Esophagus (tissue), 2 donors: ENCODE data around the gene ZSWIM8. TPM values are rescaled to one million over a fixed set of nuclear protein-coding genes. Genes with fewer than 3 reads are reported as not detected.
"Not testable (repeated sequence)": the region's sequence is repeated elsewhere in the genome, so short reads cannot be mapped to it uniquely, and the experiment has no call there.

Source experiments
- H3K27ac ChIP-seq, 2 donors: one replicate each; pipeline ENCODE4 v1.5.1; 2013; ENCODE audit warnings: low read depth in 2 of 2, mild to moderate bottlenecking in 2 of 2, inconsistent platforms in 1 of 2, low read length in 1 of 2, moderate library complexity in 1 of 2
- H3K27me3 ChIP-seq, 2 donors: one replicate each; pipeline ENCODE4 v1.6.1; 2013; ENCODE audit warnings: low read length in 2 of 2, control low read depth in 1 of 2, mild to moderate bottlenecking in 1 of 2; ENCODE audit not compliant: insufficient read depth in 2 of 2, control insufficient read depth in 1 of 2
- H3K36me3 ChIP-seq, 2 donors: one replicate each; pipeline ENCODE4 v1.6.1; 2013; ENCODE audit warnings: low read length in 1 of 2; ENCODE audit not compliant: control insufficient read depth in 2 of 2, insufficient read depth in 2 of 2
- H3K4me1 ChIP-seq, 2 donors: one replicate each; pipeline ENCODE4 v1.6.1; 2013; ENCODE audit warnings: low read length in 1 of 2; ENCODE audit not compliant: control insufficient read depth in 2 of 2, insufficient read depth in 2 of 2
- H3K4me3 ChIP-seq, 2 donors: one replicate each; pipeline ENCODE4 v1.5.1; 2013; ENCODE audit warnings: low read length in 2 of 2, mild to moderate bottlenecking in 2 of 2, low read depth in 1 of 2, moderate library complexity in 1 of 2
- H3K9me3 ChIP-seq, 2 donors: one replicate each; pipeline ENCODE4 v1.6.1; 2013; ENCODE audit warnings: mild to moderate bottlenecking in 2 of 2, low read depth in 1 of 2, low read length in 1 of 2, moderate library complexity in 1 of 2; ENCODE audit not compliant: control insufficient read depth in 2 of 2, insufficient read depth in 1 of 2
- WGBS, 2 donors: extraction: QIAGEN DNeasy Blood & Tissue Kit; methylation state at CpG; one replicate each; pipeline ENCODE4 v1.1.7; 2013; 5-methylcytosine and 5-hydroxymethylcytosine counted together
- polyA plus RNA-seq, 2 donors: library from polyadenylated mRNA; stranded (reverse); fragments of 200-250 nt; gene quantifications; one replicate each; pipeline ENCODE4 v1.2.3, GENCODE V29; 2013
- donor health status: healthy with polysubstance abuse.
- donor health status: Bipolar disorder and iron deficiency.

ZSWIM8 gene
- polyA plus RNA-seq, 2 donors, result 109 to 156 TPM

DNA sequence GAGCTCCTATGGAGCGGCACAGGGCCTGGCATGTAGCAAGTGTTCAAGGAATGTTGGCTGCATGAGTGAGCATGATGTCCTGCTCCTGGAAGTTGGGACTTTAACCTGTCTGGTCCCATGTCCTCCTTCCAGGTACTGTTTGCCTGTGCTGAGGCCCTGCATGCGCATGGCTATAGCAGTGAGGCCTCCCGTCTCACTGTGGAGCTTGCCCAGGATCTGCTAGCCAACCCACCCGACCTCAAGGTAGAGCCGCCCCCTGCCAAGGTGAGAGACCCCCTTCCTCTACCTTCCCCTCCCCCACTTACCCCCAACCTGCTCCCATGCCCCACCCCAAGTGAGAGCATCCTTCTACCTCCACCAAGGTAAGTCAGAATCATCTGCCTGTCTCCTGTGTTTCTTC, 8.1 kb downstream of the ZSWIM8 start:
- WGBS, 2 donors, result 88 to 91% methylated on average over 5 of the region's 5 CpGs
- Histone ChIP-seq H3K27ac (no peak overlapping the region), H3K36me3 (peaks cover 55 to 79% of the 10 kb centered on the region in 2 donors), H3K27me3 (no peaks in the 10 kb centered on the region), H3K4me1 (peaks cover 0 to 1% of the 10 kb centered on the region in 2 donors), H3K9me3 (no peaks in the 10 kb centered on the region), H3K4me3 (no peak overlapping the region)

DNA sequence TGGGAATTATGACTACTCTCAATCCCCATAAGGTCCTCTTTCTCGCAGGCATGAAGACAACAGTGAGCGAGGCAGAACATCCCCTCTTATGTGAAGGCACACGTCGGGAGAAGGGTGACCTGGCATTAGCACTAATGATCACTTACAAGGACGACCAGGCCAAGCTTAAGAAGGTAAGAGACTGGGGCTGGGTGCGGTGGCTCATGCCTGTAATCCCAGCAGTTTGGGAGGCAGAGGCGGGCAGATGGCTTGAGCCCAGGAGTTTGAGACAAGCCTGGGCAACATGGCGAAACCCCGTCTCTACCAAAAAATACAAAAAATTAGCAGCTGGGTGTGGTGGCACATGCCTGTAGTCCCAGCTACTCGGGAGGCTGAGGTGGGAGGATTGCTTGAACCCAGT, 10.1 kb downstream of the ZSWIM8 start:
- H3K4me3 ChIP-seq, H3K27ac ChIP-seq, H3K4me1 ChIP-seq, H3K27me3 ChIP-seq, H3K9me3 ChIP-seq: not testable (repeated sequence)
- 87 to 88% methylated on average over 10 of the region's 10 CpGs for WGBS, 2 donors
- H3K36me3 ChIP-seq, result peaks cover 45 to 80% of the 10 kb centered on the region in 2 donors

DNA sequence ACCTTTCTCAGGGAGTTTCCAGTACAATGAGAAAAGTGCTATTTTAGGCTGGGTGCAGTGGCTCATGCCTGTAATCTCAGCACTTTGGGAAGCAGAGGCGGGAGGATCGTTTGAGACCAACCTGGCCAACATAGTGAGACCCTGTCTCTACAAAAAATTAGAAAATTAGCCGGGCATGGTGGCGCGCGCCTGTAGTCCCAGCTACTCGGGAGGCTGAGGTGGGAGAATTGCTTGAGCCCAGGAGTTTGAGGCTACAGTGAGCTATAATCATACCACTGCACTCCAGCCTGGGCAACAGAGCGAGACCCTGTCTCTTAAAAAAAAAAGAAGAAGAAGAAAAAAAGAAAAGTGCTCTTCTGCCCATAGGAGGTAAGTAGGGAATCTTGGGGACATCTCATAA, 10.6 kb downstream of the ZSWIM8 start:
- not testable (repeated sequence) for H3K27me3 ChIP-seq, H3K4me1 ChIP-seq, H3K27ac ChIP-seq, H3K9me3 ChIP-seq, H3K4me3 ChIP-seq
- peaks cover 47 to 79% of the 10 kb centered on the region in 2 donors for H3K36me3 ChIP-seq
- WGBS, 2 donors, result 97 to 98% methylated on average over 8 of the region's 8 CpGs

DNA sequence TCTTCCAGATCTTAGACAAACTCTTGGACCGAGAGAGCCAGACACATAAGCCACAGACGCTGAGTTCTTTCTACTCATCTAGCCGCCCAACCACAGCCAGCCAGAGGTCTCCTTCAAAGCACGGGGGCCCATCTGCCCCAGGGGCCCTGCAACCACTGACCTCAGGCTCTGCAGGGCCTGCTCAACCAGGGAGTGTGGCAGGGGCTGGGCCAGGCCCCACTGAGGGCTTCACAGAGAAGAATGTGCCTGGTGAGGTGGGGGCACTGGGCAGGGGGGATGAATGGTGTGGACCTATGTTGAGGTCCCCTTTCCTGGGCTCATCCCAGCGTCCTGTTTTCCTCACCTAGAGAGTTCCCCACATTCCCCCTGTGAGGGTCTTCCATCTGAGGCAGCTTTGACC, 11.4 kb downstream of the ZSWIM8 start:
- H3K27me3 ChIP-seq, result no peaks in the 10 kb centered on the region
- H3K9me3 ChIP-seq, result no peaks in the 10 kb centered on the region
- no peak overlapping the region for H3K4me3 ChIP-seq
- H3K36me3 ChIP-seq, result peaks cover 45 to 77% of the 10 kb centered on the region in 2 donors
- H3K27ac ChIP-seq, result no peak overlapping the region
- peaks cover 2 to 3% of the 10 kb centered on the region in 2 donors for H3K4me1 ChIP-seq
- 76 to 87% methylated on average over 5 of the region's 5 CpGs for WGBS, 2 donors

DNA sequence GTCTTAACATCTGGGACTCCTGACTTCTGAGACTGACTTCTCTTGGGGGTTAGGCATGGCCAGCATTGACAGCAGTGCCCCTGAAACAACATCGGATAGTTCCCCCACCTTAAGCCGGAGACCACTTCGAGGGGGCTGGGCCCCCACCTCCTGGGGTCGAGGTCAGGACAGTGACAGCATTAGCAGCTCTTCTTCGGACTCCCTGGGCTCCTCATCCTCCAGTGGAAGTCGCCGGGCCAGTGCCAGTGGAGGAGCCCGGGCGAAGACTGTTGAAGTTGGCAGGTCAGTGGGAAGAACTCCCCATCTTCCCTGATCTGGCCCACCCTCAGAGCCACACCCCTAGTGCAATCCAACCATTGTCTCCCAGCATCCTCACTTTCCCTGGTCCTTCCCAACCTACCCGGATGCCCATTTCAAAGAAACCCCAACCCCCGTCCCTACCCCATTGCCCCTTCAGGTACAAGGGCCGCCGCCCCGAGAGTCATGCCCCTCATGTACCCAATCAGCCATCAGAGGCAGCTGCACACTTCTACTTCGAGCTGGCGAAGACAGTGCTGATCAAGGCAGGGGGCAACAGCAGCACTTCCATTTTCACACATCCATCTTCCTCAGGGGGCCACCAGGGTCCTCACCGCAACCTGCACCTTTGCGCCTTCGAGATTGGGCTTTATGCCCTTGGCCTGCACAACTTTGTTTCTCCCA, 12.1 kb downstream of the ZSWIM8 start:
- Histone ChIP-seq H3K4me3 (no peak overlapping the region), H3K27me3 (no peaks in the 10 kb centered on the region), H3K27ac (no peak overlapping the region), H3K36me3 (peaks cover 38 to 76% of the 10 kb centered on the region in 2 donors), H3K9me3 (no peaks in the 10 kb centered on the region), H3K4me1 (peaks cover 2 to 3% of the 10 kb centered on the region in 2 donors)
- WGBS, 2 donors, result 87 to 92% methylated on average over 19 of the region's 19 CpGs

DNA sequence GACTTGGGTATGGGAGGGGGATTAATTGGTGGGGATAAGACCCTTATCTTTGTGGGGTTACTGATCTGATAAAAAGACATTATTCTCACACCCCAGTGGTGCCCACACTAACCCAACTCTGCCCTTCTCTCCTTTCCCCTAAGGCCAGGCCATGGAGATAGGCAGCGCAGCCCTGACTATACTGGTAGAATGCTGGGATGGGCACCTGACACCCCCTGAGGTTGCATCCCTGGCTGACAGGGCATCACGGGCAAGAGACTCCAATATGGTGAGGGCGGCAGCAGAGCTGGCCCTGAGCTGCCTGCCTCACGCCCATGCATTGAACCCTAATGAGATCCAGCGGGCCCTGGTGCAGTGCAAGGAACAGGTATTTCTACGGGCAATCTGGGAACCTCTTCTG, 12.7 kb downstream of the ZSWIM8 start:
- Histone ChIP-seq H3K4me3 (no peak overlapping the region), H3K4me1 (peaks cover 2 to 3% of the 10 kb centered on the region in 2 donors), H3K27ac (no peak overlapping the region), H3K27me3 (no peaks in the 10 kb centered on the region), H3K36me3 (peaks cover 34 to 75% of the 10 kb centered on the region in 2 donors), H3K9me3 (no peaks in the 10 kb centered on the region)
- 87 to 91% methylated on average over 6 of the region's 6 CpGs for WGBS, 2 donors

DNA sequence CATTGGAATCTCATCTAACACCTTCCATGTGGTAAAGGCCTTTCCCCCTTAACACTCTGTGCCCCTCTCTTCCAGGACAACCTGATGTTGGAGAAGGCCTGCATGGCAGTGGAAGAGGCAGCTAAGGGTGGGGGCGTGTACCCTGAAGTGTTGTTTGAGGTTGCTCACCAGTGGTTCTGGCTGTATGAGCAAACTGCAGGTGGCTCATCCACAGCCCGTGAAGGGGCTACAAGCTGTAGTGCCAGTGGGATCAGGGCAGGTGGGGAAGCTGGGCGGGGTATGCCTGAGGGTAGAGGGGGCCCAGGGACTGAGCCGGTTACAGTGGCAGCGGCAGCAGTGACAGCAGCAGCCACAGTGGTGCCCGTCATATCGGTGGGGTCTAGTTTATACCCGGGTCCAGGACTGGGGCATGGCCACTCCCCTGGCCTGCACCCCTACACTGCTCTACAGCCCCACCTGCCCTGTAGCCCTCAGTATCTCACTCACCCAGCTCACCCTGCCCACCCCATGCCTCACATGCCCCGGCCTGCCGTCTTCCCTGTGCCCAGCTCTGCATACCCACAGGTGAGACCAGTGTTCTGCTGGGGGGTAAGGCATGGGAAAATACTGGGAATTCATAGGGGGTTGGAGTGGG, 13.6 kb downstream of the ZSWIM8 start:
- no peak overlapping the region for H3K27ac ChIP-seq
- H3K9me3 ChIP-seq, result no peaks in the 10 kb centered on the region
- H3K27me3 ChIP-seq, result no peaks in the 10 kb centered on the region
- WGBS, 2 donors, result 72 to 81% methylated on average over 8 to 10 of the region's 10 CpGs
- H3K36me3 ChIP-seq, result peaks cover 37 to 74% of the 10 kb centered on the region in 2 donors
- H3K4me3 ChIP-seq, result no peak overlapping the region
- H3K4me1 ChIP-seq, result peaks cover 2 to 3% of the 10 kb centered on the region in 2 donors

DNA sequence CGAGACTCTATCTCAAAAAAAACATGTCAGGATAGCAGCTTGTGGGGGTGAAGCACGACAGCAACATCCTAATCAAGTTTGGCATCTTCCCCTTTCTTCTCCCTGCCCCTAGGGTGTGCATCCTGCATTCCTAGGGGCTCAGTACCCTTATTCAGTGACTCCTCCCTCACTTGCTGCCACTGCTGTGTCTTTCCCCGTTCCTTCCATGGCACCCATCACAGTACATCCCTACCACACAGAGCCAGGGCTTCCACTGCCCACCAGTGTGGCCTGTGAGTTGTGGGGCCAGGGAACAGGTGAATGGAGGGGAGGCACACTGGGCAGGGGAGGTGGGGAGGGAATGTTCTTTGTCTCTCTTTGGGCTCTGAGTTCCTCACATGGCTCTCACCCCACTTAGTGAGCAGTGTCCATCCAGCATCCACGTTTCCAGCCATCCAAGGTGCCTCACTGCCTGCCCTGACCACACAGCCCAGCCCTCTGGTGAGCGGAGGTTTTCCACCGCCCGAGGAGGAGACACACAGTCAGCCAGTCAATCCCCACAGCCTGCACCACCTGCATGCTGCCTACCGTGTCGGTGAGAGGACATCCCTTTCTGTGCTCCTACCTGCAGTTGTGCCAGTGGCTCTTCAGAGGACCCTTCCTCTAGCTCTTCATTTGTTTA, 14.6 kb downstream of the ZSWIM8 start:
- WGBS, 2 donors, result 73 to 75% methylated on average over 9 of the region's 9 CpGs

DNA sequence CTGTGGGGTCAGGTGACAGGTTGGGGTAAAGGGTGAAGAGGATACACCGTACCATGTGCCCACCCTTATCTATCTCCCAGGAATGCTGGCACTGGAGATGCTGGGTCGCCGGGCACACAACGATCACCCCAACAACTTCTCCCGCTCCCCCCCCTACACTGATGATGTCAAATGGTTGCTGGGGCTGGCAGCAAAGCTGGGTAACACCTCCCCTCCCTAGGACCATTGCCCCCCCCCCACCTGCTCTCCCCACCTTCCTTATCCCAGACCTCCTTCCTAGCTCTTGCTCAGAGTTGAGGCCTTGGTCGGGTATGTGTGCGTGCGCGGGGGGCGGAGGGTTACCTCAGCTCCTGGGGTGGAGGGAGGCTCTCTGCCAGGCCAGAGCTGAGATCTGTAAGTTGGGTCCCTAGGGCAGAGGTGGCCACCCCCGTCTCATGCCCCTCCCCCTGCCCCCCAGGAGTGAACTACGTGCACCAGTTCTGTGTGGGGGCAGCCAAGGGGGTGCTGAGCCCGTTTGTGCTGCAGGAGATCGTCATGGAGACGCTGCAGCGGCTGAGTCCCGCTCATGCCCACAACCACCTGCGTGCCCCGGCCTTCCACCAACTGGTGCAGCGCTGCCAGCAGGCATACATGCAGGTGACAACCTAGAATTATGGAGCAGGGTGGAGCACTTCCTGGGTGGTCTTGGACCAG, 15.3 kb downstream of the ZSWIM8 start:
- Histone ChIP-seq H3K4me3 (no peak overlapping the region), H3K9me3 (no peaks in the 10 kb centered on the region), H3K36me3 (peaks cover 38 to 67% of the 10 kb centered on the region in 2 donors), H3K27ac (no peak overlapping the region), H3K27me3 (no peaks in the 10 kb centered on the region), H3K4me1 (peaks cover 2 to 3% of the 10 kb centered on the region in 2 donors)
- WGBS, 2 donors, result 80 to 83% methylated on average over 20 of the region's 20 CpGs

More for the DNA sequence above, 14.6 kb downstream of the ZSWIM8 start:
- Histone ChIP-seq H3K36me3 (peaks cover 33 to 68% of the 10 kb centered on the region in 2 donors), H3K4me3 (no peak overlapping the region), H3K9me3 (no peaks in the 10 kb centered on the region), H3K27ac (no peak overlapping the region), H3K4me1 (peaks cover 2 to 3% of the 10 kb centered on the region in 2 donors), H3K27me3 (no peaks in the 10 kb centered on the region)
